DOHH2 (cell line): ENCODE data around the gene DDR2.

Source experiments
- H3F3A ChIP-seq: fragments of 200-600 bp; sonication (generic), shearing (Covaris generic); 2 replicates; pipeline ENCODE4 v1.6.0; 2016; ENCODE audit warnings: antibody characterized with exemption, mild to moderate bottlenecking; ENCODE audit not compliant: control insufficient read depth, insufficient read depth
- H3K27ac ChIP-seq: fragments of 200-600 bp; sonication (generic); 2 replicates; pipeline ENCODE4 v1.5.1; 2014; ENCODE audit warnings: low read depth, mild to moderate bottlenecking, low read length, moderate library complexity
- H3K27me3 ChIP-seq: fragments of 200-600 bp; sonication (generic); 2 replicates; pipeline ENCODE4 v1.6.1; 2014; ENCODE audit warnings: mild to moderate bottlenecking, low read length, mixed read lengths; ENCODE audit not compliant: control insufficient read depth
- H3K36me3 ChIP-seq: fragments of 200-600 bp; sonication (generic); 2 replicates; pipeline ENCODE4 v1.6.1; 2014; ENCODE audit warnings: mild to moderate bottlenecking, low read length, moderate library complexity, mixed read lengths; ENCODE audit not compliant: control insufficient read depth
- H3K4me1 ChIP-seq: fragments of 200-600 bp; sonication (generic); 2 replicates; pipeline ENCODE4 v1.6.1; 2014; ENCODE audit warnings: mild to moderate bottlenecking, low read length, mixed read lengths; ENCODE audit not compliant: control insufficient read depth
- H3K4me2 ChIP-seq: fragments of 200-600 bp; sonication (generic); 2 replicates; pipeline ENCODE4 v1.6.0; 2014; ENCODE audit warnings: mild to moderate bottlenecking, low read length, moderate library complexity
- H3K4me3 ChIP-seq: fragments of 200-600 bp; sonication (generic); 2 replicates; pipeline ENCODE4 v1.5.1; 2014; ENCODE audit warnings: mild to moderate bottlenecking, low read length, mixed read lengths
- H3K79me2 ChIP-seq: fragments of 200-600 bp; sonication (generic); 2 replicates; pipeline ENCODE4 v1.6.1; 2014; ENCODE audit warnings: mild to moderate bottlenecking, low read length, mixed read lengths; ENCODE audit not compliant: control insufficient read depth
- H3K9me2 ChIP-seq: fragments of 200-600 bp; sonication (generic); replicated peaks from 2 replicates; pipeline ENCODE4 v1.6.1; 2014; ENCODE audit warnings: mild to moderate bottlenecking, low read length, mixed read lengths; ENCODE audit not compliant: control insufficient read depth
- H3K9me3 ChIP-seq: fragments of 200-600 bp; sonication (generic); 2 replicates; pipeline ENCODE4 v1.6.1; 2014; ENCODE audit warnings: antibody characterized with exemption, low read length, mixed read lengths; ENCODE audit not compliant: control insufficient read depth, insufficient read depth
- H4K20me1 ChIP-seq: fragments of 200-600 bp; sonication (generic); 2 replicates; pipeline ENCODE4 v1.6.0; 2014; ENCODE audit warnings: low read depth, mild to moderate bottlenecking, antibody characterized with exemption, low read length, moderate library complexity; ENCODE audit not compliant: control insufficient read depth, insufficient read depth
- CTCF ChIP-seq: fragments of 200-600 bp; sonication (generic); IDR thresholded peaks from one replicate; pipeline ENCODE4 v1.5.1; 2014; ENCODE audit warnings: antibody characterized with exemption, mild to moderate bottlenecking, low read depth, low read length; ENCODE audit not compliant: poor library complexity, severe bottlenecking
- EZH2phosphoT487 ChIP-seq: fragments of 200-600 bp; sonication (generic); IDR thresholded peaks from 2 replicates; pipeline ENCODE4 v1.6.1; 2017; ENCODE audit warnings: borderline replicate concordance, mild to moderate bottlenecking, antibody characterized with exemption, low read length, moderate library complexity, mixed read lengths

The DDR2 gene

DNA sequence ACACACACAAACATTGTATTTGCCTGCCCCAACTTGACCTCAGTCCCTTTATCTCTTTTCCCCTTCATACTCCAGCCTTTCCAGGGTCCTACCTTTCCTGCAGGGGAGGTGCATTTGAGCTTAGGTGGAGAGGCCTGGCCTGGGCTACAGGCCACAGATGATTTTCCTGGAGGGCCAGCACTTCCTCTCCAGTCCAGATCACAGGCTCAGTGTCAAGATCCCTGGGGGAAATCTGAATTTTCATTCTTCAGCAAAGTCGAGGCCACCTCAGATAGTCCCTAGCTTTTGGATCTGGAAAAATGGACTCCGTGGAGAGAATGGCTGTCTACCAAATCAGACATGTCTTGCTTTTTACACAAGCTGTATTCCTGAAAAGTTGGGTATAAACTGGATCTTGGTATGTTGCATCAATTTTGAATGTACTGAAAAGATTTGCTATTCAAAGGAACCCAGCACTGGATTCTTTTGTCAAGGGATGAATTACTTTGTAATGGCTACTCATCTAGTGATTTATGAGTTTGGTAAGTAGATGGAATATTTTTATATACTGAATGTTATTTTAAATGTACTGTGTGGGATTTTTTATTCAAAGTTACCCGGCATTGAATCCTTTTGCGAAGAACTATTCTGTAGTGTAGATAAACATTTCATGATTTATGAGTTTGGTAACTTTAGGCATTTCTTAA is 78.7 kb downstream of the DDR2 start:
- Histone ChIP-seq H4K20me1 (no peaks in the 10 kb centered on the region), H3F3A (no peaks in the 10 kb centered on the region), H3K4me3 (no peak overlapping the region), H3K27me3 (peaks cover 3% of the 10 kb centered on the region; the same call in 1 of the 2 replicates), H3K27ac (no peak overlapping the region), H3K36me3 (no peaks in the 10 kb centered on the region), H3K9me2 (no peaks in the 10 kb centered on the region), H3K4me1 (no peaks in the 10 kb centered on the region), H3K4me2 (no peak overlapping the region), H3K9me3 (no peaks in the 10 kb centered on the region), H3K79me2 (no peaks in the 10 kb centered on the region)
- TF ChIP-seq CTCF (no peak), EZH2phosphoT487 (no peak)

DNA sequence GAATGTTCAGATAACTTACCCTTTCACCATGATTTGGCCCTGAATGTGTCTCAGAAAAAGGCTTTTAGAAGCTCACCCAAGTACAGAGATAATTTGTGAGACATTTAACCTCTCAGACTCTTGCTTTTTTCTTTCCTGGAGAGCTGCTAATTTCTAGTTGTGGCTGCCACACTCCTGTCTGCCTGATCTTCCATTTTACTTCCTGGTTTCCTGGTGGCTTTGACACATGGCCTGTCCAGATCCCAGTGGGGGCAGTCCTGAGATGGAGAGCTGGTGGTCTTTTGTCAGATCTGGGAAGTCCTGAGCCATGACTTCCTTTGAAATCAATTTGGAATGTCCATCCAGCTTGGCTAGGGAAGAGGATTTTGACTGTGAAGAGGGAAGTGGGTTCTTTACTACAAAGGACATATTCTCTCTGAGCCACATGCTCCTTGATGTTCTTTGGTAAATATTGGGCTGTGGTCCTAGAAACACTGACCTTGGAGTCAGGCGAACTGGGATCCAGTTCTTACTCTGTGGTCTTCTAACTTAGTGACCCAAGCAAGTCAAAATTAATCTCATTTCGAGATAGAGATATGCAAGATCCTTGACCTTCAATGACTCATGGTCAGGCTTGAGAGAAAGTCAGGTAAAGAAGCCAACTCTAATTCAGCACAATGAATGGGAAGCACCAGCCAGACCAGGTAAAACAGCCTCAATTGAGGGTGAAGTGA is 80.2 kb downstream of the DDR2 start:
- Histone ChIP-seq H3K36me3 (no peaks in the 10 kb centered on the region), H3K79me2 (no peaks in the 10 kb centered on the region), H3K9me2 (no peaks in the 10 kb centered on the region), H3K4me3 (no peak overlapping the region), H3K9me3 (no peaks in the 10 kb centered on the region), H3K4me1 (no peaks in the 10 kb centered on the region), H4K20me1 (no peaks in the 10 kb centered on the region), H3K27me3 (peaks cover 3% of the 10 kb centered on the region; the same call in 1 of the 2 replicates), H3F3A (no peaks in the 10 kb centered on the region), H3K4me2 (no peak overlapping the region), H3K27ac (no peak overlapping the region)
- TF ChIP-seq CTCF (no peak), EZH2phosphoT487 (no peak)

- Histone ChIP-seq H3K4me3 (no peak overlapping the region), H3K4me1 (no peaks in the 10 kb centered on the region), H3K4me2 (no peak overlapping the region), H3K36me3 (no peaks in the 10 kb centered on the region), H3K27ac (no peak overlapping the region), H3K9me2 (no peaks in the 10 kb centered on the region), H4K20me1 (no peaks in the 10 kb centered on the region), H3F3A (no peaks in the 10 kb centered on the region), H3K27me3 (peaks cover 3% of the 10 kb centered on the region; the same call in 1 of the 2 replicates), H3K79me2 (no peaks in the 10 kb centered on the region), H3K9me3 (no peaks in the 10 kb centered on the region)
- TF ChIP-seq CTCF: no peak
- TF ChIP-seq EZH2phosphoT487: no peak
Measured at GRCh38 chr1:162716123-162716522, 83.9 kb downstream of the DDR2 start.
